Activated naive CD8-positive, alpha-beta T cell (primary cell): Measurements from ENCODE around the gene KLK11.

ENCODE experiments used
- H3K27ac Mint-ChIP-seq: one replicate; pipeline ENCODE4 v1.8.0; 2021; ENCODE audit warnings: mixed read lengths
- H3K27me3 Mint-ChIP-seq: one replicate; pipeline ENCODE4 v1.8.0; 2021; ENCODE audit warnings: mixed read lengths
- H3K36me3 Mint-ChIP-seq: one replicate; pipeline ENCODE4 v1.8.0; 2021; ENCODE audit warnings: mixed read lengths
- H3K4me1 Mint-ChIP-seq: one replicate; pipeline ENCODE4 v1.8.0; 2021; ENCODE audit warnings: low read depth, mixed read lengths
- H3K4me3 Mint-ChIP-seq: one replicate; pipeline ENCODE4 v1.8.0; 2021; ENCODE audit warnings: mild to moderate bottlenecking, mixed read lengths
- H3K9me3 Mint-ChIP-seq: one replicate; pipeline ENCODE4 v1.8.0; 2021; ENCODE audit warnings: low read depth, mixed read lengths

The KLK11 gene

GRCh38 chr19:50977626-50978025, 48.8 kb downstream of the KLK11 start:
- Mint-ChIP-seq H3K27me3 (peaks cover 37% of the 10 kb centered on the region), H3K9me3 (no peaks in the 10 kb centered on the region), H3K36me3 (no peaks in the 10 kb centered on the region), H3K4me1 (no peaks in the 10 kb centered on the region), H3K4me3 (no peak overlapping the region), H3K27ac (no peak overlapping the region)

GRCh38 chr19:50975766-50976165, 50.6 kb downstream of the KLK11 start:
- Mint-ChIP-seq H3K27ac (no peak overlapping the region), H3K9me3 (no peaks in the 10 kb centered on the region), H3K36me3 (no peaks in the 10 kb centered on the region), H3K4me3 (no peak overlapping the region), H3K27me3 (peaks cover 32% of the 10 kb centered on the region), H3K4me1 (no peaks in the 10 kb centered on the region)

- no peak overlapping the region for H3K4me3 Mint-ChIP-seq
- H3K36me3 Mint-ChIP-seq = no peaks in the 10 kb centered on the region
- H3K9me3 Mint-ChIP-seq = no peaks in the 10 kb centered on the region
- peaks cover 36% of the 10 kb centered on the region for H3K27me3 Mint-ChIP-seq
- no peak overlapping the region for H3K27ac Mint-ChIP-seq
- no peaks in the 10 kb centered on the region for H3K4me1 Mint-ChIP-seq
Observed at GRCh38 chr19:50974702-50975556, 51.5 kb downstream of the KLK11 start.

GRCh38 chr19:50972795-50973376, 53.5 kb downstream of the KLK11 start:
- H3K4me3 Mint-ChIP-seq = no peak overlapping the region
- H3K36me3 Mint-ChIP-seq = no peaks in the 10 kb centered on the region
- H3K9me3 Mint-ChIP-seq = no peaks in the 10 kb centered on the region
- H3K27ac Mint-ChIP-seq = no peak overlapping the region
- no peaks in the 10 kb centered on the region for H3K4me1 Mint-ChIP-seq
- peaks cover 40% of the 10 kb centered on the region for H3K27me3 Mint-ChIP-seq
